ENCODE measurements around the gene LGALS3BP. TPM values are rescaled to one million over a fixed set of nuclear protein-coding genes. Genes with fewer than 3 reads are reported as not detected.

Gene LGALS3BP
- total and polyA plus RNA-seq, 2 of the 13 experiments (the other 11 are each of a cell fraction or from before 2014, with no cell fraction given), result 137 to 332 TPM

DNA sequence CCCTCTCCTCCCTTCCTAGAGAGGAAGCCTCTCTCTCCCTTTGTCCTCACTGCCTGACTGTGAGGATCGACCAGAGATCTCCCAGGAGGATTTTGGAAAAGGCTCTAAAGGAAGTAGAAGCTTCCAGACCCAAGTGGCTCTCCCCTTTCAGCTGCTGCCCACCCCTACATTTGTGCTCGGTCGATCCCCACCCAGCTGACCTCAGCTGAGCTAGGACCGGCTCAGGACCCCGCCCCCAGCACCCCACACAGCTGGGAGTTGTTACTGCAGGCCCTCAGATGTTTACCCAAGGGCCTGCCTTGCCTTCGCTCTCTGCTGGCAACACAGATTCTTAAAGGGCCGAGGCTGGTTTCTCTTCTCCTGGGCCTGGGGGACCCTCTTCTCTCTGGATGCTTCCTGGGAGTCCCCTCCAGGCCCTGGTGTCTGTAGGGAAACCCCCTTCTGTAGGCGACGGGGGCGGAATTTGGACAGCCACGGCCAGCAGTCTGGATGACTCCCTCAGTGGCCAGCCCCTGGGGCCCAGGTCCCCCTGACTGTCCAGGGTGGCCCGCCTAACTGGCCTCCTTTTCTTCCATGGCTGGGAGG lies 27.7 kb downstream of the LGALS3BP start (continued):
- no peak for TF ChIP-seq ZNF367 (CRISPR knock-in tag; IDR thresholded peaks at IDR 0.05; ENCODE audit: borderline replicate concordance)
- no peak for TF ChIP-seq ZBTB42 (CRISPR knock-in tag; IDR thresholded peaks at IDR 0.05)
- TF ChIP-seq, protein P1, sequence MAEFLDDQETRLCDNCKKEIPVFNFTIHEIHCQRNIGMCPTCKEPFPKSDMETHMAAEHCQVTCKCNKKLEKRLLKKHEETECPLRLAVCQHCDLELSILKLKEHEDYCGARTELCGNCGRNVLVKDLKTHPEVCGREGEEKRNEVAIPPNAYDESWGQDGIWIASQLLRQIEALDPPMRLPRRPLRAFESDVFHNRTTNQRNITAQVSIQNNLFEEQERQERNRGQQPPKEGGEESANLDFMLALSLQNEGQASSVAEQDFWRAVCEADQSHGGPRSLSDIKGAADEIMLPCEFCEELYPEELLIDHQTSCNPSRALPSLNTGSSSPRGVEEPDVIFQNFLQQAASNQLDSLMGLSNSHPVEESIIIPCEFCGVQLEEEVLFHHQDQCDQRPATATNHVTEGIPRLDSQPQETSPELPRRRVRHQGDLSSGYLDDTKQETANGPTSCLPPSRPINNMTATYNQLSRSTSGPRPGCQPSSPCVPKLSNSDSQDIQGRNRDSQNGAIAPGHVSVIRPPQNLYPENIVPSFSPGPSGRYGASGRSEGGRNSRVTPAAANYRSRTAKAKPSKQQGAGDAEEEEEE (CRISPR knock-in tag; IDR thresholded peaks at IDR 0.05; ENCODE audit: borderline replicate concordance), result no peak
- no peak for TF ChIP-seq ZNF343 (CRISPR knock-in tag; IDR thresholded peaks at IDR 0.05)
- no peak for TF ChIP-seq POLR2AphosphoS2 (IDR thresholded peaks at IDR 0.05; ENCODE audit: low read depth, low read length)
- TF ChIP-seq, protein P2, sequence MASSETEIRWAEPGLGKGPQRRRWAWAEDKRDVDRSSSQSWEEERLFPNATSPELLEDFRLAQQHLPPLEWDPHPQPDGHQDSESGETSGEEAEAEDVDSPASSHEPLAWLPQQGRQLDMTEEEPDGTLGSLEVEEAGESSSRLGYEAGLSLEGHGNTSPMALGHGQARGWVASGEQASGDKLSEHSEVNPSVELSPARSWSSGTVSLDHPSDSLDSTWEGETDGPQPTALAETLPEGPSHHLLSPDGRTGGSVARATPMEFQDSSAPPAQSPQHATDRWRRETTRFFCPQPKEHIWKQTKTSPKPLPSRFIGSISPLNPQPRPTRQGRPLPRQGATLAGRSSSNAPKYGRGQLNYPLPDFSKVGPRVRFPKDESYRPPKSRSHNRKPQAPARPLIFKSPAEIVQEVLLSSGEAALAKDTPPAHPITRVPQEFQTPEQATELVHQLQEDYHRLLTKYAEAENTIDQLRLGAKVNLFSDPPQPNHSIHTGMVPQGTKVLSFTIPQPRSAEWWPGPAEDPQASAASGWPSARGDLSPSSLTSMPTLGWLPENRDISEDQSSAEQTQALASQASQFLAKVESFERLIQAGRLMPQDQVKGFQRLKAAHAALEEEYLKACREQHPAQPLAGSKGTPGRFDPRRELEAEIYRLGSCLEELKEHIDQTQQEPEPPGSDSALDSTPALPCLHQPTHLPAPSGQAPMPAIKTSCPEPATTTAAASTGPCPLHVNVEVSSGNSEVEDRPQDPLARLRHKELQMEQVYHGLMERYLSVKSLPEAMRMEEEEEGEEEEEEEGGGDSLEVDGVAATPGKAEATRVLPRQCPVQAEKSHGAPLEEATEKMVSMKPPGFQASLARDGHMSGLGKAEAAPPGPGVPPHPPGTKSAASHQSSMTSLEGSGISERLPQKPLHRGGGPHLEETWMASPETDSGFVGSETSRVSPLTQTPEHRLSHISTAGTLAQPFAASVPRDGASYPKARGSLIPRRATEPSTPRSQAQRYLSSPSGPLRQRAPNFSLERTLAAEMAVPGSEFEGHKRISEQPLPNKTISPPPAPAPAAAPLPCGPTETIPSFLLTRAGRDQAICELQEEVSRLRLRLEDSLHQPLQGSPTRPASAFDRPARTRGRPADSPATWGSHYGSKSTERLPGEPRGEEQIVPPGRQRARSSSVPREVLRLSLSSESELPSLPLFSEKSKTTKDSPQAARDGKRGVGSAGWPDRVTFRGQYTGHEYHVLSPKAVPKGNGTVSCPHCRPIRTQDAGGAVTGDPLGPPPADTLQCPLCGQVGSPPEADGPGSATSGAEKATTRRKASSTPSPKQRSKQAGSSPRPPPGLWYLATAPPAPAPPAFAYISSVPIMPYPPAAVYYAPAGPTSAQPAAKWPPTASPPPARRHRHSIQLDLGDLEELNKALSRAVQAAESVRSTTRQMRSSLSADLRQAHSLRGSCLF (CRISPR knock-in tag; IDR thresholded peaks at IDR 0.05; ENCODE audit: borderline replicate concordance), result no peak
- no peak for TF ChIP-seq ZNF549 (CRISPR knock-in tag; IDR thresholded peaks at IDR 0.05)
- TF ChIP-seq, protein P3, sequence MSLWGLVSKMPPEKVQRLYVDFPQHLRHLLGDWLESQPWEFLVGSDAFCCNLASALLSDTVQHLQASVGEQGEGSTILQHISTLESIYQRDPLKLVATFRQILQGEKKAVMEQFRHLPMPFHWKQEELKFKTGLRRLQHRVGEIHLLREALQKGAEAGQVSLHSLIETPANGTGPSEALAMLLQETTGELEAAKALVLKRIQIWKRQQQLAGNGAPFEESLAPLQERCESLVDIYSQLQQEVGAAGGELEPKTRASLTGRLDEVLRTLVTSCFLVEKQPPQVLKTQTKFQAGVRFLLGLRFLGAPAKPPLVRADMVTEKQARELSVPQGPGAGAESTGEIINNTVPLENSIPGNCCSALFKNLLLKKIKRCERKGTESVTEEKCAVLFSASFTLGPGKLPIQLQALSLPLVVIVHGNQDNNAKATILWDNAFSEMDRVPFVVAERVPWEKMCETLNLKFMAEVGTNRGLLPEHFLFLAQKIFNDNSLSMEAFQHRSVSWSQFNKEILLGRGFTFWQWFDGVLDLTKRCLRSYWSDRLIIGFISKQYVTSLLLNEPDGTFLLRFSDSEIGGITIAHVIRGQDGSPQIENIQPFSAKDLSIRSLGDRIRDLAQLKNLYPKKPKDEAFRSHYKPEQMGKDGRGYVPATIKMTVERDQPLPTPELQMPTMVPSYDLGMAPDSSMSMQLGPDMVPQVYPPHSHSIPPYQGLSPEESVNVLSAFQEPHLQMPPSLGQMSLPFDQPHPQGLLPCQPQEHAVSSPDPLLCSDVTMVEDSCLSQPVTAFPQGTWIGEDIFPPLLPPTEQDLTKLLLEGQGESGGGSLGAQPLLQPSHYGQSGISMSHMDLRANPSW (CRISPR knock-in tag; IDR thresholded peaks at IDR 0.05; ENCODE audit: borderline replicate concordance), result no peak
- TF ChIP-seq, protein P4, sequence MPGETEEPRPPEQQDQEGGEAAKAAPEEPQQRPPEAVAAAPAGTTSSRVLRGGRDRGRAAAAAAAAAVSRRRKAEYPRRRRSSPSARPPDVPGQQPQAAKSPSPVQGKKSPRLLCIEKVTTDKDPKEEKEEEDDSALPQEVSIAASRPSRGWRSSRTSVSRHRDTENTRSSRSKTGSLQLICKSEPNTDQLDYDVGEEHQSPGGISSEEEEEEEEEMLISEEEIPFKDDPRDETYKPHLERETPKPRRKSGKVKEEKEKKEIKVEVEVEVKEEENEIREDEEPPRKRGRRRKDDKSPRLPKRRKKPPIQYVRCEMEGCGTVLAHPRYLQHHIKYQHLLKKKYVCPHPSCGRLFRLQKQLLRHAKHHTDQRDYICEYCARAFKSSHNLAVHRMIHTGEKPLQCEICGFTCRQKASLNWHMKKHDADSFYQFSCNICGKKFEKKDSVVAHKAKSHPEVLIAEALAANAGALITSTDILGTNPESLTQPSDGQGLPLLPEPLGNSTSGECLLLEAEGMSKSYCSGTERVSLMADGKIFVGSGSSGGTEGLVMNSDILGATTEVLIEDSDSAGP (CRISPR knock-in tag; IDR thresholded peaks at IDR 0.05; ENCODE audit: borderline replicate concordance), result peak; percentile 93
- TF ChIP-seq ASH2L (IDR thresholded peaks at IDR 0.05; ENCODE audit: insufficient read length, low read depth, low read length), result no peak
- TF ChIP-seq MBD4 (IDR thresholded peaks at IDR 0.05; ENCODE audit: borderline replicate concordance, low read length), result no peak
- TF ChIP-seq, protein P5, sequence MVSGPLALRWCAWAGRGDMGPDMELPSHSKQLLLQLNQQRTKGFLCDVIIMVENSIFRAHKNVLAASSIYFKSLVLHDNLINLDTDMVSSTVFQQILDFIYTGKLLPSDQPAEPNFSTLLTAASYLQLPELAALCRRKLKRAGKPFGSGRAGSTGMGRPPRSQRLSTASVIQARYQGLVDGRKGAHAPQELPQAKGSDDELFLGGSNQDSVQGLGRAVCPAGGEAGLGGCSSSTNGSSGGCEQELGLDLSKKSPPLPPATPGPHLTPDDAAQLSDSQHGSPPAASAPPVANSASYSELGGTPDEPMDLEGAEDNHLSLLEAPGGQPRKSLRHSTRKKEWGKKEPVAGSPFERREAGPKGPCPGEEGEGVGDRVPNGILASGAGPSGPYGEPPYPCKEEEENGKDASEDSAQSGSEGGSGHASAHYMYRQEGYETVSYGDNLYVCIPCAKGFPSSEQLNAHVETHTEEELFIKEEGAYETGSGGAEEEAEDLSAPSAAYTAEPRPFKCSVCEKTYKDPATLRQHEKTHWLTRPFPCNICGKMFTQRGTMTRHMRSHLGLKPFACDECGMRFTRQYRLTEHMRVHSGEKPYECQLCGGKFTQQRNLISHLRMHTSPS (CRISPR knock-in tag; IDR thresholded peaks at IDR 0.05; ENCODE audit: low read depth), result no peak
- TF ChIP-seq ZC3H4 (CRISPR knock-in tag; IDR thresholded peaks at IDR 0.05; ENCODE audit: borderline replicate concordance), result no peak
- TF ChIP-seq NR3C1 (CRISPR knock-in tag; IDR thresholded peaks at IDR 0.05), result no peak
- TF ChIP-seq HIVEP1 (CRISPR knock-in tag; IDR thresholded peaks at IDR 0.05), result no peak
- TF ChIP-seq PHF20 (CRISPR knock-in tag; IDR thresholded peaks at IDR 0.05), result no peak
- no peak for TF ChIP-seq ZNF652 (CRISPR knock-in tag; IDR thresholded peaks at IDR 0.05; ENCODE audit: borderline replicate concordance, low read depth)

Measured in HepG2 (cell line).